SW480 (cell line): ENCODE measurements around the gene PNPLA5.

Source experiments
- DNase-seq: peaks from one replicate; pipeline ENCODE4 v3.0.0-alpha.2; 2016; ENCODE audit warnings: low spot score

Gene PNPLA5

GRCh38 chr22:43838571-43839307 is 53.1 kb downstream of the PNPLA5 start:
- no peak for DNase-seq

- DNase-seq = no peak
Measured at GRCh38 chr22:43838161-43838560, 53.7 kb downstream of the PNPLA5 start.

GRCh38 chr22:43837666-43838065 is 54.1 kb downstream of the PNPLA5 start:
- DNase-seq = no peak

GRCh38 chr22:43835736-43836135 is 56.1 kb downstream of the PNPLA5 start:
- no peak for DNase-seq

GRCh38 chr22:43835166-43835565 is 56.6 kb downstream of the PNPLA5 start:
- no peak for DNase-seq

GRCh38 chr22:43833286-43834240 is 58.2 kb downstream of the PNPLA5 start:
- no peak for DNase-seq

GRCh38 chr22:43832393-43833265 is 59.2 kb downstream of the PNPLA5 start:
- no peak for DNase-seq

- DNase-seq = no peak
Measured at GRCh38 chr22:43831561-43832392, 60.0 kb downstream of the PNPLA5 start.

GRCh38 chr22:43830931-43831560 is 60.8 kb downstream of the PNPLA5 start:
- no peak for DNase-seq

GRCh38 chr22:43829904-43830851 is 61.6 kb downstream of the PNPLA5 start:
- peak; percentile 24 for DNase-seq
